ENCODE measurements around the gene SERINC5. TPM values are rescaled to one million over a fixed set of nuclear protein-coding genes. Genes with fewer than 3 reads are reported as not detected.

SERINC5 gene
- 5.8 and 16.2 TPM in 2 replicates for total RNA-seq

GRCh38 chr5:80255811-80256712, at the start of gene SERINC5:
SERINC5 (minus strand) TSS chr5:80256048; CDS start chr5:80255922, 126 bp downstream.

Other genes starting within 250 kb of the SERINC5 start
- not detected in 2 replicates for gene THBS4, start 220.7 kb downstream of the SERINC5 start, total RNA-seq
- gene SPZ1, start 64.0 kb upstream of the SERINC5 start, total RNA-seq = not detected in 2 replicates
- gene ZFYVE16, start 152.0 kb upstream of the SERINC5 start, total RNA-seq = 22.7 and 48.6 TPM in 2 replicates
- gene FAM151B, start 232.1 kb upstream of the SERINC5 start, total RNA-seq = 1.9 and 4.2 TPM in 2 replicates

All from bladder microvascular endothelial cell (primary cell).